Activated naive CD8-positive, alpha-beta T cell treated with anti-CD3 and anti-CD28 coated beads, Interleukin-2, amount 10 ng/mL, durations not matched to agents 7 days and 5 days (primary cell): ENCODE results near the gene OR2B6. TPM values are rescaled to one million over a fixed set of nuclear protein-coding genes. Genes with fewer than 3 reads are reported as not detected.

Source experiments
- ATAC-seq: fragments of 150-1000 bp; cut with Tn5 transposase; one replicate; pipeline ENCODE4 v1.10.0; 2021; ENCODE audit warnings: low read depth, moderate library complexity
- POLR2A ChIA-PET: fragments of 350-600 bp; sonication (Branson Sonifier 250); formaldehyde crosslinking; loops from one replicate; lab custom pipeline; 2021; ENCODE audit warnings: antibody characterized with exemption; lab: Charles Lee
- DNase-seq: peaks from one replicate; pipeline ENCODE4 v3.0.0; 2021
- H3K27ac Mint-ChIP-seq: one replicate; pipeline ENCODE4 v1.8.0; 2022; ENCODE audit warnings: mild to moderate bottlenecking, mixed read lengths
- H3K27me3 Mint-ChIP-seq: one replicate; pipeline ENCODE4 v1.8.0; 2022; ENCODE audit warnings: mild to moderate bottlenecking, moderate library complexity, mixed read lengths
- H3K36me3 Mint-ChIP-seq: one replicate; pipeline ENCODE4 v1.8.0; 2021; ENCODE audit warnings: mild to moderate bottlenecking, mixed read lengths
- H3K4me1 Mint-ChIP-seq: one replicate; pipeline ENCODE4 v1.8.0; 2021; ENCODE audit warnings: mixed read lengths
- H3K4me3 Mint-ChIP-seq: one replicate; pipeline ENCODE4 v1.8.0; 2022; ENCODE audit warnings: mild to moderate bottlenecking, moderate library complexity, mixed read lengths
- H3K9me3 Mint-ChIP-seq: one replicate; pipeline ENCODE4 v1.8.0; 2021; ENCODE audit warnings: mixed read lengths
- total RNA-seq, 2 experiments: library from RNA; stranded (reverse); gene quantifications; one replicate each; pipeline ENCODE4 v1.2.3, GENCODE V29; 2021

The OR2B6 gene
- total RNA-seq, 2 experiments from 2014 or later: not detected

GRCh38 chr6:27966044-27966443, 9.0 kb downstream of the OR2B6 start:
- ATAC-seq (no peak), DNase-seq (no peak)
- POLR2A ChIA-PET: no interaction called here
- Mint-ChIP-seq H3K4me1 (no peaks in the 10 kb centered on the region), H3K4me3 (no peak overlapping the region), H3K36me3 (no peaks in the 10 kb centered on the region), H3K27me3 (peaks cover 25% of the 10 kb centered on the region), H3K9me3 (peaks cover 4% of the 10 kb centered on the region), H3K27ac (no peak overlapping the region)

GRCh38 chr6:27966816-27967426, 9.9 kb downstream of the OR2B6 start:
- Mint-ChIP-seq H3K4me1 (no peaks in the 10 kb centered on the region), H3K9me3 (peaks cover 4% of the 10 kb centered on the region), H3K27ac (no peak overlapping the region), H3K36me3 (no peaks in the 10 kb centered on the region), H3K4me3 (no peak overlapping the region), H3K27me3 (peaks cover 25% of the 10 kb centered on the region)
- ATAC-seq (no peak), DNase-seq (no peak)
- POLR2A ChIA-PET: no interaction called here

GRCh38 chr6:27970444-27970843, 13.4 kb downstream of the OR2B6 start:
- no peak for DNase-seq
- Mint-ChIP-seq H3K27ac (no peak overlapping the region), H3K4me3 (no peak overlapping the region), H3K9me3 (peaks cover 2% of the 10 kb centered on the region), H3K36me3 (no peaks in the 10 kb centered on the region), H3K4me1 (no peaks in the 10 kb centered on the region), H3K27me3 (peaks cover 22% of the 10 kb centered on the region)
- POLR2A ChIA-PET: no interaction called here
- ATAC-seq: no peak

- no peak for DNase-seq
- POLR2A ChIA-PET: no interaction called here
- Mint-ChIP-seq H3K4me1 (no peaks in the 10 kb centered on the region), H3K27ac (no peak overlapping the region), H3K36me3 (no peaks in the 10 kb centered on the region), H3K9me3 (peaks cover 2% of the 10 kb centered on the region), H3K4me3 (no peak overlapping the region), H3K27me3 (peaks cover 37% of the 10 kb centered on the region)
- no peak for ATAC-seq
Measured at GRCh38 chr6:27972750-27973149, 15.7 kb downstream of the OR2B6 start.

- ATAC-seq: no peak
- Mint-ChIP-seq H3K36me3 (no peaks in the 10 kb centered on the region), H3K4me3 (no peak overlapping the region), H3K27me3 (peaks cover 42% of the 10 kb centered on the region), H3K9me3 (no peaks in the 10 kb centered on the region), H3K27ac (no peak overlapping the region), H3K4me1 (no peaks in the 10 kb centered on the region)
- POLR2A ChIA-PET: no interaction called here
- no peak for DNase-seq
Measured at GRCh38 chr6:27977387-27977786, 20.3 kb downstream of the OR2B6 start.

- no peak for ATAC-seq
- H3K9me3 Mint-ChIP-seq: no peaks in the 10 kb centered on the region
- POLR2A ChIA-PET: no interaction called here
Measured at GRCh38 chr6:27978705-27979104, 21.7 kb downstream of the OR2B6 start.

GRCh38 chr6:27980111-27980510, 23.1 kb downstream of the OR2B6 start:
- ATAC-seq (no peak), DNase-seq (no peak)
- H3K27ac Mint-ChIP-seq: no peak overlapping the region
- H3K4me3 Mint-ChIP-seq: no peak overlapping the region
- POLR2A ChIA-PET: no interaction called here
- no peaks in the 10 kb centered on the region for H3K9me3 Mint-ChIP-seq
- no peaks in the 10 kb centered on the region for H3K4me1 Mint-ChIP-seq
- H3K36me3 Mint-ChIP-seq: no peaks in the 10 kb centered on the region
- H3K27me3 Mint-ChIP-seq: peaks cover 48% of the 10 kb centered on the region

More at GRCh38 chr6:27978705-27979104, 21.7 kb downstream of the OR2B6 start:
- H3K27ac Mint-ChIP-seq: no peak overlapping the region
- no peaks in the 10 kb centered on the region for H3K36me3 Mint-ChIP-seq
- peaks cover 48% of the 10 kb centered on the region for H3K27me3 Mint-ChIP-seq
- H3K4me3 Mint-ChIP-seq: no peak overlapping the region
- no peaks in the 10 kb centered on the region for H3K4me1 Mint-ChIP-seq
- DNase-seq: no peak

- DNase-seq: no peak
- POLR2A ChIA-PET: no interaction called here
- H3K36me3 Mint-ChIP-seq: no peaks in the 10 kb centered on the region
- H3K27ac Mint-ChIP-seq: no peak overlapping the region
- no peaks in the 10 kb centered on the region for H3K4me1 Mint-ChIP-seq
- no peak for ATAC-seq
- no peaks in the 10 kb centered on the region for H3K9me3 Mint-ChIP-seq
- H3K27me3 Mint-ChIP-seq: peaks cover 35% of the 10 kb centered on the region
- H3K4me3 Mint-ChIP-seq: no peak overlapping the region
Measured at GRCh38 chr6:27986928-27987725, 30.1 kb downstream of the OR2B6 start.

GRCh38 chr6:27994616-27995015, 37.6 kb downstream of the OR2B6 start:
- peaks cover 38% of the 10 kb centered on the region for H3K27me3 Mint-ChIP-seq
- H3K27ac Mint-ChIP-seq: no peak overlapping the region
- POLR2A ChIA-PET: no interaction called here
- H3K36me3 Mint-ChIP-seq: no peaks in the 10 kb centered on the region
- DNase-seq: no peak
- H3K9me3 Mint-ChIP-seq: no peaks in the 10 kb centered on the region
- H3K4me3 Mint-ChIP-seq: no peak overlapping the region
- H3K4me1 Mint-ChIP-seq: no peaks in the 10 kb centered on the region
- no peak for ATAC-seq

GRCh38 chr6:28000351-28001045, 43.5 kb downstream of the OR2B6 start:
- POLR2A ChIA-PET: no interaction called here
- ATAC-seq (no peak), DNase-seq (no peak)
- no peaks in the 10 kb centered on the region for H3K4me1 Mint-ChIP-seq
- H3K4me3 Mint-ChIP-seq: no peak overlapping the region
- H3K36me3 Mint-ChIP-seq: no peaks in the 10 kb centered on the region
- no peaks in the 10 kb centered on the region for H3K9me3 Mint-ChIP-seq
- peaks cover 20% of the 10 kb centered on the region for H3K27me3 Mint-ChIP-seq
- H3K27ac Mint-ChIP-seq: no peak overlapping the region

- no peaks in the 10 kb centered on the region for H3K4me1 Mint-ChIP-seq
- DNase-seq: no peak
- ATAC-seq: no peak
- no peak overlapping the region for H3K27ac Mint-ChIP-seq
- POLR2A ChIA-PET: no interaction called here
- no peaks in the 10 kb centered on the region for H3K36me3 Mint-ChIP-seq
- no peak overlapping the region for H3K4me3 Mint-ChIP-seq
- H3K27me3 Mint-ChIP-seq: peaks cover 17% of the 10 kb centered on the region
- H3K9me3 Mint-ChIP-seq: no peaks in the 10 kb centered on the region
Measured at GRCh38 chr6:28001351-28001750, 44.3 kb downstream of the OR2B6 start.

GRCh38 chr6:28001751-28002150, 44.7 kb downstream of the OR2B6 start:
- POLR2A ChIA-PET: no interaction called here
- H3K4me3 Mint-ChIP-seq: no peak overlapping the region
- ATAC-seq (no peak), DNase-seq (no peak)
- no peaks in the 10 kb centered on the region for H3K4me1 Mint-ChIP-seq
- no peak overlapping the region for H3K27ac Mint-ChIP-seq
- no peaks in the 10 kb centered on the region for H3K36me3 Mint-ChIP-seq
- H3K27me3 Mint-ChIP-seq: peaks cover 14% of the 10 kb centered on the region
- no peaks in the 10 kb centered on the region for H3K9me3 Mint-ChIP-seq

GRCh38 chr6:28002161-28002560, 45.1 kb downstream of the OR2B6 start:
- H3K36me3 Mint-ChIP-seq: no peaks in the 10 kb centered on the region
- POLR2A ChIA-PET: no interaction called here
- H3K27me3 Mint-ChIP-seq: peaks cover 14% of the 10 kb centered on the region
- H3K9me3 Mint-ChIP-seq: no peaks in the 10 kb centered on the region
- no peaks in the 10 kb centered on the region for H3K4me1 Mint-ChIP-seq
- ATAC-seq: no peak
- no peak overlapping the region for H3K4me3 Mint-ChIP-seq
- no peak for DNase-seq
- H3K27ac Mint-ChIP-seq: no peak overlapping the region

- H3K27me3 Mint-ChIP-seq: peaks cover 8% of the 10 kb centered on the region
- POLR2A ChIA-PET: no interaction called here
- no peaks in the 10 kb centered on the region for H3K36me3 Mint-ChIP-seq
- ATAC-seq (no peak), DNase-seq (no peak)
- H3K27ac Mint-ChIP-seq: no peak overlapping the region
- H3K4me1 Mint-ChIP-seq: no peaks in the 10 kb centered on the region
- no peak overlapping the region for H3K4me3 Mint-ChIP-seq
- no peaks in the 10 kb centered on the region for H3K9me3 Mint-ChIP-seq
Measured at GRCh38 chr6:28003059-28003458, 46.0 kb downstream of the OR2B6 start.
